Panc1 (cell line): ENCODE results near the gene AHI1. TPM values are rescaled to one million over a fixed set of nuclear protein-coding genes. Genes with fewer than 3 reads are reported as not detected.

ENCODE experiments used
- ATAC-seq: fragments of 200-7000 bp; cut with Tn5 transposase; 2 replicates; pipeline ENCODE4 v1.9.1; 2020; ENCODE audit warnings: mild to moderate bottlenecking, moderate library complexity
- BruUV-seq: library from RNA; stranded (reverse); fragments of 400-500 nt; replicated peaks from 2 replicates; lab custom pipeline; 2021; lab: Mats Ljungman, UMichigan
- CTCF ChIA-PET: fragments of 300-600 bp; sonication (Branson Sonifier 250); formaldehyde crosslinking; loops from one replicate; lab custom pipeline; 2022; ENCODE audit warnings: antibody characterized with exemption; lab: Charles Lee
- POLR2A ChIA-PET: fragments of 300-600 bp; sonication (Branson Sonifier 250); formaldehyde crosslinking; loops from one replicate; lab custom pipeline; 2022; ENCODE audit warnings: antibody characterized with exemption; lab: Charles Lee
- DNase-seq: peaks from one replicate; pipeline ENCODE4 v3.0.0-alpha.2; 2010; ENCODE audit warnings: low read depth, low spot score
- H3K27ac ChIP-seq: 2 replicates; pipeline ENCODE4 v1.5.1; 2011; ENCODE audit warnings: mild to moderate bottlenecking, low read length, inconsistent platforms
- H3K27me3 ChIP-seq: fragments of 200-500 bp; sonication (Bioruptor generic); 2 replicates; pipeline ENCODE4 v1.6.0; 2014; ENCODE audit warnings: low read length, inconsistent platforms; ENCODE audit not compliant: control insufficient read depth, insufficient read depth
- H3K36me3 ChIP-seq: fragments of 200-500 bp; sonication (Bioruptor generic); 2 replicates; pipeline ENCODE4 v1.5.1; 2014; ENCODE audit warnings: inconsistent platforms, mild to moderate bottlenecking, low read length, moderate library complexity; ENCODE audit not compliant: control insufficient read depth, insufficient read depth
- H3K4me1 ChIP-seq: 2 replicates; pipeline ENCODE4 v1.5.1; 2011; ENCODE audit warnings: inconsistent platforms, mild to moderate bottlenecking, low read length, moderate library complexity; ENCODE audit not compliant: control insufficient read depth, insufficient read depth
- H3K4me3 ChIP-seq, 2 experiments: 2 replicates each; pipeline ENCODE4 v1.5.1; 2011 to 2012; ENCODE audit warnings: low read depth in 2 of 2, low read length in 2 of 2, mild to moderate bottlenecking in 2 of 2, inconsistent platforms in 1 of 2, moderate library complexity in 1 of 2
- H3K9me3 ChIP-seq: fragments of 200-500 bp; sonication (Bioruptor generic); 2 replicates; pipeline ENCODE4 v1.5.1; 2014; ENCODE audit warnings: low read depth, mild to moderate bottlenecking, inconsistent platforms, low read length, moderate library complexity; ENCODE audit not compliant: control insufficient read depth, insufficient read depth
- CTCF ChIP-seq: fragments of 450-650 bp; IDR thresholded peaks from 2 replicates; pipeline ENCODE4 v1.5.1; 2017; ENCODE audit warnings: mild to moderate bottlenecking
- POLR2AphosphoS5 ChIP-seq: IDR thresholded peaks from 2 replicates; pipeline ENCODE4 v1.6.1; 2012; ENCODE audit warnings: mild to moderate bottlenecking, low read depth, low read length, moderate library complexity
- REST ChIP-seq, 2 experiments: IDR thresholded peaks; 2 replicates each; pipeline ENCODE4 v1.6.1; 2011 to 2012; ENCODE audit warnings: low read depth in 2 of 2, control low read depth in 1 of 2, low read length in 1 of 2, mild to moderate bottlenecking in 1 of 2, moderate library complexity in 1 of 2; ENCODE audit not compliant: insufficient read depth in 1 of 2
- SIN3A ChIP-seq: IDR thresholded peaks from 2 replicates; pipeline ENCODE4 v1.6.1; 2012; ENCODE audit warnings: low read depth, mild to moderate bottlenecking, low read length, moderate library complexity, borderline replicate concordance; ENCODE audit not compliant: insufficient read depth
- TCF7L2 ChIP-seq: IDR thresholded peaks from 2 replicates; pipeline ENCODE4 v1.6.1; 2011; ENCODE audit warnings: mild to moderate bottlenecking, low read depth, low read length, inconsistent platforms
- in situ Hi-C: cut with HindIII; loops from 2 replicates; pipeline ENCODE4 v1.10.0; 2016; ENCODE audit warnings: low sequenced_read_pairs, low pct_unique_long_range_greater_than_20kb
- intact Hi-C: fragments of 100-400 bp; cut with micrococcal nuclease; formaldehyde crosslinking; loops from one replicate; pipeline ENCODE4 v1.10.0; 2022; ENCODE audit not compliant: unreplicated experiment
- total RNA-seq: library from RNA; stranded (reverse); gene quantifications from one replicate; pipeline ENCODE4 v1.2.1, GENCODE V29; 2021; ENCODE audit not compliant: unreplicated experiment

Gene AHI1
- total RNA-seq, 1 experiment from 2014 or later, result 22.3 TPM

GRCh38 chr6:135537741-135538301 is 40.3 kb upstream of the AHI1 start:
- no peaks in the 10 kb centered on the region for H3K9me3 ChIP-seq
- in situ Hi-C loops (no loop called here), intact Hi-C loops (no loop called here)
- H3K4me3 ChIP-seq, result no peak overlapping the region
- no peak for TF ChIP-seq REST (IDR thresholded peaks at IDR 0.05; ENCODE audit: insufficient read depth in 1 of 2, low read depth in 2 of 2, low read length in 1 of 2)
- TF ChIP-seq TCF7L2, result no peak
- TF ChIP-seq POLR2AphosphoS5, result no peak
- no peak for TF ChIP-seq CTCF
- no peak for TF ChIP-seq SIN3A
- ChIA-PET POLR2A (no interaction called here), CTCF (no interaction called here)
- no TSS peak for BruUV-seq
- DNase-seq, result no peak
- no peaks in the 10 kb centered on the region for H3K27me3 ChIP-seq
- ATAC-seq, result peak; percentile 69; the same call in 1 of the 2 replicates
- H3K4me1 ChIP-seq, result no peaks in the 10 kb centered on the region
- H3K27ac ChIP-seq, result no peak overlapping the region
- H3K36me3 ChIP-seq, result no peaks in the 10 kb centered on the region

- DNase-seq (no peak), ATAC-seq (peak; percentile 70)
- Histone ChIP-seq H3K36me3 (no peaks in the 10 kb centered on the region), H3K27ac (no peak overlapping the region), H3K4me3 (no peak overlapping the region), H3K4me1 (no peaks in the 10 kb centered on the region), H3K9me3 (no peaks in the 10 kb centered on the region), H3K27me3 (no peaks in the 10 kb centered on the region)
- ChIA-PET CTCF (interaction anchor here (0.6 to 2.4 kb wide), 4 partner anchors 85 to 695 kb away, joined by 3 to 15 read pairs (median 4); no protein-coding TSS in a partner anchor), POLR2A (no interaction called here)
- no TSS peak for BruUV-seq
- in situ Hi-C loops, result no loop called here
- no peak for TF ChIP-seq REST (IDR thresholded peaks at IDR 0.05; ENCODE audit: insufficient read depth in 1 of 2, low read depth in 2 of 2, low read length in 1 of 2)
- TF ChIP-seq CTCF, result peak; percentile 78
- intact Hi-C loops, result loop anchor here (1.0 kb wide), 1 partner anchor 690 kb away; no protein-coding TSS in a partner anchor
Measured at GRCh38 chr6:135535989-135536414, 38.5 kb upstream of the AHI1 start.
